MM.1S (cell line): ENCODE results near the gene INCA1.

Experiments
- DNase-seq: peaks from one replicate; pipeline ENCODE4 v3.0.0-alpha.2; 2015
- H2AFZ ChIP-seq: fragments of 300-600 bp; sonication (generic); 2 replicates; pipeline ENCODE4 v1.6.0; 2016; ENCODE audit warnings: antibody characterized with exemption, low read length
- H3F3A ChIP-seq: fragments of 300-600 bp; sonication (generic); 2 replicates; pipeline ENCODE4 v1.6.1; 2016; ENCODE audit warnings: mild to moderate bottlenecking, antibody characterized with exemption, low read length, moderate library complexity, mixed read lengths; ENCODE audit not compliant: insufficient read depth
- H3K27ac ChIP-seq: fragments of 300-600 bp; sonication (generic); 2 replicates; pipeline ENCODE4 v1.5.1; 2016; ENCODE audit warnings: mild to moderate bottlenecking, low read length
- H3K27me3 ChIP-seq: fragments of 300-600 bp; sonication (generic); replicated peaks from 2 replicates; pipeline ENCODE4 v1.6.0; 2016; ENCODE audit warnings: low read length; ENCODE audit not compliant: insufficient read depth
- H3K36me3 ChIP-seq: fragments of 300-600 bp; sonication (generic); replicated peaks from 2 replicates; pipeline ENCODE4 v1.6.1; 2016; ENCODE audit warnings: mild to moderate bottlenecking, low read length, mixed read lengths; ENCODE audit not compliant: insufficient read depth
- H3K4me1 ChIP-seq: fragments of 300-600 bp; sonication (generic); 2 replicates; pipeline ENCODE4 v1.6.1; 2016; ENCODE audit warnings: low read length, mixed read lengths
- H3K4me2 ChIP-seq: fragments of 300-600 bp; sonication (generic); 2 replicates; pipeline ENCODE4 v1.6.0; 2016; ENCODE audit warnings: low read depth, low read length
- H3K4me3 ChIP-seq: fragments of 300-600 bp; sonication (generic); 2 replicates; pipeline ENCODE4 v1.5.1; 2016; ENCODE audit warnings: low read length, mixed read lengths
- H3K79me2 ChIP-seq: fragments of 300-600 bp; sonication (generic); 2 replicates; pipeline ENCODE4 v1.6.1; 2016; ENCODE audit warnings: mixed run types, low read length, mixed read lengths
- H3K9ac ChIP-seq: fragments of 300-600 bp; sonication (generic); 2 replicates; pipeline ENCODE4 v1.6.1; 2016; ENCODE audit warnings: low read length, mixed read lengths
- H3K9me2 ChIP-seq: fragments of 300-600 bp; sonication (generic); replicated peaks from 2 replicates; pipeline ENCODE4 v1.6.1; 2016; ENCODE audit warnings: mild to moderate bottlenecking, low read length, mixed read lengths; ENCODE audit not compliant: insufficient read depth
- H3K9me3 ChIP-seq: fragments of 300-600 bp; sonication (generic); replicated peaks from 2 replicates; pipeline ENCODE4 v1.6.1; 2016; ENCODE audit warnings: mild to moderate bottlenecking, low read length, mixed read lengths; ENCODE audit not compliant: insufficient read depth
- H4K20me1 ChIP-seq: fragments of 300-600 bp; sonication (generic); 2 replicates; pipeline ENCODE4 v1.6.1; 2016; ENCODE audit warnings: mild to moderate bottlenecking, low read length, moderate library complexity, mixed read lengths; ENCODE audit not compliant: insufficient read depth
- CTCF ChIP-seq: fragments of 300-600 bp; sonication (generic); IDR thresholded peaks from 2 replicates; pipeline ENCODE4 v1.5.1; 2016; ENCODE audit warnings: antibody characterized with exemption, low read length, mixed read lengths
- EZH2 ChIP-seq: fragments of 300-600 bp; sonication (generic); optimal IDR thresholded peaks from 2 replicates; pipeline ENCODE3; 2017; ENCODE audit warnings: low read depth, mild to moderate bottlenecking, antibody characterized with exemption, low read length, mixed read lengths
- EZH2phosphoT487 ChIP-seq: fragments of 300-600 bp; sonication (generic); IDR thresholded peaks from 2 replicates; pipeline ENCODE4 v1.6.1; 2018; ENCODE audit warnings: antibody characterized with exemption, low read length

INCA1 gene

DNA sequence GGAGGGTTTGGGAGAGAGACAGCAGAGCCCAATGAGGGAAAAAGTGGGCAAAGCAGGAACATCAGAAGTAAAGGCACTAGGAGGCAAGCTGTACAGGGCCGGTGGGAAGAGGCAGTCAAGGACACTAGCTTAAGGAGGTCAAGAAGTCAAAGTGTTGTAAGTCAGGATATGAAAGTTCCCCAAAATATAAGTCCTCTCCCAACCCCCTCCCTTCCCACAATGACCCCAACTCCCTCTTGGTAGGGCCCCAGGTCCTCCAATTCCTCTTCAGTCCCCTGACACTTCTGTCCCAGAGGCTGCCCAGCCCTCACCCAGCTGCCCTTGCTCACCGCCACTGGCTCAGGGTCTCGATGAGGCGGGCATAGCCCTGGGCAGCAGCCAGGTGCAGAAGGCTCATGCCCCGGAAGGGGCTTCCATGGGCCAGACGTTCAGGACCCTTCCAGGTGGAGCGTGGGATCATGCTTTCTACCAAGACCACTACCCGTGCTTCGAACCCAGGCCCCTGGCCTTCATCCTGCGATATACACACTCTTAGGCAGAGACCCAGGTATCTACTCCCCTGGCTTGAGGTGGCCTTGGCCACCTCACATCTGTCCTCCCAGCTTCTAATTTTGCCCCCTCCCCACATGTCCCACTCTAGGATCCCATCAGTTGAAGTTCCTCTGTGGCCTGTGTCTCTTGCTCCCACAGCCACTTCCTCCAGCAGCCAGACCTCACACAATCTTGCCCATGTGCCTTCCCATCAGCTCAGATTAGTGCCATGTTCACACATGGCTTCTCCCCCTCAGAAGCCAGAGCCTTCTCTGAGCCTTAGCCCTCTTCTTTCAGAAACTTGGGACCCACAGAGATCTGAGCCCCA lies 23.8 kb downstream of the INCA1 start:
- no peaks in the 10 kb centered on the region for H3K9me2 ChIP-seq
- H3K36me3 ChIP-seq = no peaks in the 10 kb centered on the region
- no peak for TF ChIP-seq EZH2phosphoT487
- TF ChIP-seq EZH2 = no peak
- TF ChIP-seq CTCF = no peak
- no peak overlapping the region for H3K27ac ChIP-seq
- no peak overlapping the region for H3K4me2 ChIP-seq
- peaks cover 4% of the 10 kb centered on the region; the same call in 1 of the 2 replicates for H3K4me1 ChIP-seq
- no peak overlapping the region for H3K4me3 ChIP-seq
- H4K20me1 ChIP-seq = no peaks in the 10 kb centered on the region
- no peaks in the 10 kb centered on the region for H3K9me3 ChIP-seq
- no peaks in the 10 kb centered on the region for H3K27me3 ChIP-seq
- no peak overlapping the region for H3K9ac ChIP-seq
- 0 out of 2 replicates have a peak, but pooled peaks cover 4% of the 10 kb centered on the region for H3F3A ChIP-seq
- H3K79me2 ChIP-seq = peaks cover 5% of the 10 kb centered on the region
- DNase-seq = no peak
- no peak overlapping the region for H2AFZ ChIP-seq

DNA sequence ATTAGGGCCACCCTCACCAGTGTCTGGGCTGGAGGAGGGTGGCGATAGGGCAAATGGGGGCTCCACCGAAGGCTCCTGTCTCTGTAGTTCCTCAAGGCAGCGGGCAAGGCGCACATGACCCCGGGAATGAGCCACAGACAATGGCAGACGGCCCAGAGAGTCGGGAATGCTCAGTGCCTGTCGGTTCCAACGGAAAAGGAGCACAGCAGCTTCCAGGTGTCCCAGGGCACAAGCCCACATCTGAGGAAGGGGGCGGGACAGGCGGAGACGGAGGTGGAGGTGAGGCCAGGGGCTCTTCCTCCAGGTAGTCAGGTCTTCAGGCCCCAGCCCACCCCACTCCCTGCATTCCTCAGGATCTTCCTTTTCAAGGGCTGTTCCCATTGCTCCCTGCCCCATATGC lies 24.6 kb downstream of the INCA1 start:
- no peaks in the 10 kb centered on the region for H3K9me3 ChIP-seq
- H3K9me2 ChIP-seq = no peaks in the 10 kb centered on the region
- no peaks in the 10 kb centered on the region for H4K20me1 ChIP-seq
- no peaks in the 10 kb centered on the region for H3K27me3 ChIP-seq
- H3K27ac ChIP-seq = no peak overlapping the region
- no peaks in the 10 kb centered on the region for H3K36me3 ChIP-seq
- H2AFZ ChIP-seq = no peak overlapping the region
- no peak for TF ChIP-seq CTCF
- TF ChIP-seq EZH2 = no peak
- TF ChIP-seq EZH2phosphoT487 = no peak
- H3K4me2 ChIP-seq = no peak overlapping the region
- H3K9ac ChIP-seq = no peak overlapping the region
- H3K4me3 ChIP-seq = no peak overlapping the region
- H3K4me1 ChIP-seq = peaks cover 6% of the 10 kb centered on the region; the same call in 1 of the 2 replicates
- no peak for DNase-seq
- H3K79me2 ChIP-seq = peaks cover 11% of the 10 kb centered on the region
- H3F3A ChIP-seq = 0 out of 2 replicates have a peak, but pooled peaks cover 4% of the 10 kb centered on the region

DNA sequence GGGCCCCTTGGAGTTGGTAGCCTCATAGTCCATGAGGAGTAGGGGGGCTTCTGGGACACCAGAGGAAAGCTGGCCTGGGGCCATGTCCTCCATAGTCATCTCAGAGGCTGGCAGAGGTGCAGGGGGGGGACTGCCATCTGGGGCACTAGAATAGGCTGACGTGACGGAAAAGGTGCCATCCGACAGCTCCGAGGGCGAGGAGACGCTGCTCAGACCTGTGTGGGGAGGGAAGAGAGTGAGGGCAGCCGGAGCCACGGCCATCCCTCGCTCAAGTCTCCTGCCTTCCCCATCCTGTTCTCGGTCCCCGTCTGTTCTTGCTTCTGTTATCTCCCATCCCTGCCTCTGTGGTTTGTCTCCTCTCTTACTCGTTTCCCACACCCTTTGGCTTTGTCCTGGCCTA lies 25.0 kb downstream of the INCA1 start:
- H2AFZ ChIP-seq = no peak overlapping the region
- no peaks in the 10 kb centered on the region for H4K20me1 ChIP-seq
- H3K4me3 ChIP-seq = no peak overlapping the region
- H3K79me2 ChIP-seq = peaks cover 11% of the 10 kb centered on the region
- no peaks in the 10 kb centered on the region for H3K9me3 ChIP-seq
- no peaks in the 10 kb centered on the region for H3K9me2 ChIP-seq
- TF ChIP-seq CTCF (no peak), EZH2phosphoT487 (no peak), EZH2 (no peak)
- H3K4me2 ChIP-seq = no peak overlapping the region
- no peaks in the 10 kb centered on the region for H3K36me3 ChIP-seq
- peaks cover 6% of the 10 kb centered on the region; the same call in 1 of the 2 replicates for H3K4me1 ChIP-seq
- H3K27ac ChIP-seq = no peak overlapping the region
- no peak for DNase-seq
- H3F3A ChIP-seq = peaks cover 7% of the 10 kb centered on the region; the same call in 1 of the 2 replicates
- H3K27me3 ChIP-seq = no peaks in the 10 kb centered on the region
- H3K9ac ChIP-seq = no peak overlapping the region
